ENCODE data around the gene PRSS36. TPM values are rescaled to one million over a fixed set of nuclear protein-coding genes. Genes with fewer than 3 reads are reported as not detected.
"Not testable (repeated sequence)": the region's sequence is repeated elsewhere in the genome, so short reads cannot be mapped to it uniquely, and the experiment has no call there.

The PRSS36 gene
- polyA plus RNA-seq, 1 donor from 2014 or later: 2.0 TPM

GRCh38 chr16:31106509-31107464, 43.1 kb downstream of the PRSS36 start:
- H3K27ac ChIP-seq (ENCODE audit: low read length): no peak overlapping the region
- no peaks in the 10 kb centered on the region for H3K36me3 ChIP-seq (ENCODE audit: insufficient read depth, low read length)
- H3K9me3 ChIP-seq (ENCODE audit: low read length): no peaks in the 10 kb centered on the region
- no peaks in the 10 kb centered on the region for H3K9me2 ChIP-seq (ENCODE audit: insufficient read depth, low read length)
- H3K4me3 ChIP-seq (ENCODE audit: low read length): no peak overlapping the region
- H3K27me3 ChIP-seq (ENCODE audit: insufficient read depth, low read depth, low read length): no peaks in the 10 kb centered on the region
- no peak overlapping the region for H2AFZ ChIP-seq (ENCODE audit: low read depth, low read length)
- no peak overlapping the region for H3K4me2 ChIP-seq (ENCODE audit: low read length)
- H3K79me2 ChIP-seq (replicated peaks; ENCODE audit: insufficient read depth, low read length): no peaks in the 10 kb centered on the region
- H4K20me1 ChIP-seq (ENCODE audit: insufficient read depth): no peaks in the 10 kb centered on the region
- TF ChIP-seq MXI1 (conservative IDR thresholded peaks at IDR 0.05; ENCODE audit: poor library complexity, severe bottlenecking): no peak
- no peak for TF ChIP-seq CTCF (IDR thresholded peaks at IDR 0.05; ENCODE audit: poor library complexity, severe bottlenecking)
- TF ChIP-seq SMC3 (conservative IDR thresholded peaks at IDR 0.05; ENCODE audit: poor library complexity): no peak
- no peak for TF ChIP-seq EZH2 (IDR thresholded peaks at IDR 0.05; ENCODE audit: borderline replicate concordance, insufficient read depth, low read length, poor library complexity, severe bottlenecking)
- TF ChIP-seq POLR2AphosphoS5 (IDR thresholded peaks at IDR 0.05): no peak
- no peak for TF ChIP-seq EP300 (conservative IDR thresholded peaks at IDR 0.05; ENCODE audit: poor library complexity, severe bottlenecking)
- no peak for TF ChIP-seq TAF1 (IDR thresholded peaks at IDR 0.05; ENCODE audit: low read depth)
- TF ChIP-seq REST (IDR thresholded peaks at IDR 0.05; ENCODE audit: borderline replicate concordance): no peak
- TF ChIP-seq RAD21 (conservative IDR thresholded peaks at IDR 0.05): no peak
- no peak overlapping the region for H3K9ac ChIP-seq (ENCODE audit: low read length)
- H3F3A ChIP-seq (ENCODE audit: insufficient read depth, low read length, poor library complexity, severe bottlenecking): no peaks in the 10 kb centered on the region

- Histone ChIP-seq H4K20me1 (ENCODE audit: insufficient read depth) (no peaks in the 10 kb centered on the region), H3F3A (ENCODE audit: insufficient read depth, low read length, poor library complexity, severe bottlenecking) (no peaks in the 10 kb centered on the region), H3K27ac (ENCODE audit: low read length) (no peak overlapping the region), H3K27me3 (ENCODE audit: insufficient read depth, low read depth, low read length) (no peaks in the 10 kb centered on the region), H3K9ac (ENCODE audit: low read length) (no peak overlapping the region), H3K9me3 (ENCODE audit: low read length) (no peaks in the 10 kb centered on the region), H3K79me2 (replicated peaks; ENCODE audit: insufficient read depth, low read length) (no peaks in the 10 kb centered on the region), H3K9me2 (ENCODE audit: insufficient read depth, low read length) (no peaks in the 10 kb centered on the region), H3K4me2 (ENCODE audit: low read length) (no peak overlapping the region), H3K4me3 (ENCODE audit: low read length) (no peak overlapping the region), H3K36me3 (ENCODE audit: insufficient read depth, low read length) (no peaks in the 10 kb centered on the region), H2AFZ (ENCODE audit: low read depth, low read length) (no peak overlapping the region)
- TF ChIP-seq CTCF (IDR thresholded peaks at IDR 0.05; ENCODE audit: poor library complexity, severe bottlenecking) (peak; percentile 44), RAD21 (conservative IDR thresholded peaks at IDR 0.05) (no peak)
Observed at GRCh38 chr16:31105677-31106213, 44.1 kb downstream of the PRSS36 start.

GRCh38 chr16:31100876-31101641, 48.8 kb downstream of the PRSS36 start:
- H3F3A ChIP-seq (ENCODE audit: insufficient read depth, low read length, poor library complexity, severe bottlenecking); H3K79me2 ChIP-seq (replicated peaks; ENCODE audit: insufficient read depth, low read length); H2AFZ ChIP-seq (ENCODE audit: low read depth, low read length); H3K36me3 ChIP-seq (ENCODE audit: insufficient read depth, low read length); H3K9me3 ChIP-seq (ENCODE audit: low read length); H3K9ac ChIP-seq (ENCODE audit: low read length); H3K4me2 ChIP-seq (ENCODE audit: low read length); H3K4me3 ChIP-seq (ENCODE audit: low read length); H4K20me1 ChIP-seq (ENCODE audit: insufficient read depth); H3K27ac ChIP-seq (ENCODE audit: low read length); H3K9me2 ChIP-seq (ENCODE audit: insufficient read depth, low read length); H3K27me3 ChIP-seq (ENCODE audit: insufficient read depth, low read depth, low read length): not testable (repeated sequence)

All from neural cell (in vitro differentiated cells).